ENCODE data around the gene LRRC59. TPM values are rescaled to one million over a fixed set of nuclear protein-coding genes. Genes with fewer than 3 reads are reported as not detected.

LRRC59 gene
- total RNA-seq, 1 donor from 2014 or later = 33.6 TPM

DNA sequence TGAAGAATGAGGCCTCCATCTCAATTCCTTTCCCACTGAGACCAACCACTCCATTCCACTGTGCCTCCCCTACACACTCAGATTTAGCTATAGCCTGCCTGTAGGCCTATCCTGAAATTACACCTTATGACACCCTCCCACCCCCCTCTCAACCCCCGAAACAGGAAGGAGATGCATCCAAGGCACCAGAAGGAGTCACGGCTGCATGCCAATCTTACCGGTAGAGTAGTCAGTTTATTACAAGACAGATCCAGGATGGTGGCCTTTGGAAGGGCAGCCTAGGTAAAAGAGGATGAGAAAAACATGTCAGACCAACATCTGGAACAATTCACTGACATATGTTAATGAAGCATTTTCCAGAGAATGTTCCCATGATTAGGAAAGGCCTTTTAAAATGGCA lies 2.6 kb downstream of the LRRC59 start:
- ATAC-seq (no peak), DNase-seq (ENCODE audit: low spot score) (no peak)
- intact Hi-C loops (cut with DNase I) = no loop called here

DNA sequence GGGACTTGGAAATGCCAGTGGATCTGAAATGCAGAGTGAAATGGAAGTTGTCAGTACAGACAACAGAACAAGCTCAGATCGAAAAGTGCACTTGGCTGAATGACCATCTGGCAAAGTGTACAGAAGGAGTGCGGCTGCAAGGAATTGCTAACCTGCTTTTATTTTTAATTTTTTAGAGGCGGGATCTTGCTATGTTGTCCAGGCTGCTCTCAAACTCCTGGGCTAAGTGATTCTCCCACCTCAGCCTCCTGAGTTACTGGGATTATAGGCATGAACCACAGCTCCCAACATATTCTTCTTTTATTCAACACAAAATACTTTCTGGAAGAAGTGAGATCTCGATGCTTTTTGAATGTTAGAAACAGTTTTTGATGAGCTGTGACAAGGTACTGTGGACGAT lies 3.6 kb downstream of the LRRC59 start:
- intact Hi-C loops (cut with DNase I) = no loop called here
- ATAC-seq (no peak), DNase-seq (ENCODE audit: low spot score) (no peak)

DNA sequence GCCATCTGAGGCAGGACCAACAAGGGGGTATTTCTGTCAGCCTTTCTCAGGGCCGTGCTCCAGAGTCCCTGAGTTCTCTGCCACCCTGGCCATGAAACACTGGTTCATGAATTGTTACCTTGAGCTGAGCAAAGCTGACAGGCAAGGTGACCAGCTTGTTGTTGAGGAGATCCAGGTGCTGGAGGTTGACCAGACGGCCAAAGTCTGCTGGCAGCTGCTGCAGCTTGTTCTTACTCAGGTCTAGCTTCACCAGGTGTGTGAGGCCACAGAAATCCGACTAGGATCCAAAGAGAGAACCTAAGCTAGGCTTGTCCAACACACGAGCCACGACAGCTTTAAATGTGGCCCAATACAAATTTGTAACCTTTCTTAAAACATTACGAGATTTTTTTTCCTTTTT lies 4.7 kb downstream of the LRRC59 start:
- ATAC-seq = no peak
- intact Hi-C loops (cut with DNase I) = no loop called here
- no peak for DNase-seq (ENCODE audit: low spot score)

DNA sequence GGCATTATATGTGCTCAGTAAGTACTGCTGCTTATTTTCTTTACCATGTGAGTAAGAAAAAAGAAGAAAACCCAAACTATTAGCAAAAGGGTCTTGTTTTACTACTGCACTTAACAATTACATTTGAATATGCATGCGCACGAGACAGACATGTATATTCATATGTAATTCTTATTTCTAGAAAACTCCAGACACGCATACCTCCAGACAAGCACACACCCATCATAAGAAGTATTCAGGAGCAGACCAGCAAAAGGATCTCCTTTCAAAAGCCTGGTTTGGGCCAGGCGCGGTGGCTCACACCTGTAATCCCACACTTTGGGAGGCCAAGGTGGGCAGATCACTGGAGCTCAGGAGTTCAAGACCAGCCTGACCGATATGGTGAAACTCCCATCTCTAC lies 7.8 kb downstream of the LRRC59 start:
- DNase-seq (ENCODE audit: low spot score) (no peak), ATAC-seq (no peak)
- intact Hi-C loops (cut with DNase I) = no loop called here

DNA sequence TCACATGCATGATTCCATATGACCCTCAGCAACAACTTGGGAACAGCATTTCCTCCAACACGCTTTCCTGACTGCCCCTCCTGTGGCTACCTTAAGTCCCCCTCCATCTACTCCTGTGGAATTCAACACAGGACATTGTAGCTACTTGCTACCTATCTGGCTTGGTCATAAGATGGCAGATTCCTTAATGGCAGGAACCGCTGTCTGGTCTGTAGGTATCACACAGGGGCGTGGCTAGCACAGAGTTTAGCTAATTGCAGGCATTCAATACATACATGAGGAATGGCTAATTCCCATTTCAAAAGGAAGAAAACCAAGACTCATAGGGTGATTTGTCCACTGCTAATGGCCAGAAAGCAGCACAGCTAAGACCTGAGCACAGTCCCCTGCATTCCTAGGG lies 8.6 kb downstream of the LRRC59 start:
- DNase-seq (ENCODE audit: low spot score) = no peak
- no peak for ATAC-seq
- intact Hi-C loops (cut with DNase I) = no loop called here

DNA sequence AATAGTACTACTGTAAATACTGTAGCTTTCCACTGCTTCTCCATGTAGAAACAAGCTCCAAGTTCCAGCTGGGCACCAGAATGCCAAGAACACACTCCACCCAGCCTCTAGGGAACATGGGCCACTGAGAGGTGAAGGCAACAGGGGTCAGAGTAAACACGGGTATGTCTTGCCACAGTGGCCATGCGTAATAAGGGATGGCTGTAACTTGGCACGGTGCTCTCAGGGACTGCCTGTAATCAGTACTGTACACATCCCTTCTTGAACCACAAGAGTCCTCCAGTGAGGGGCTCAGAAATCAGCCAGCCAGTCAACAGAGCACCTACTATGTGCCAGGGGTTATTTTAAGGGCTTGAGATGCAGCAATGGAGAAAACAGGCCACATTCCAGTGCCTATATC lies 10.8 kb downstream of the LRRC59 start:
- no peak for DNase-seq (ENCODE audit: low spot score)
- ATAC-seq = no peak
- intact Hi-C loops (cut with DNase I) = no loop called here

DNA sequence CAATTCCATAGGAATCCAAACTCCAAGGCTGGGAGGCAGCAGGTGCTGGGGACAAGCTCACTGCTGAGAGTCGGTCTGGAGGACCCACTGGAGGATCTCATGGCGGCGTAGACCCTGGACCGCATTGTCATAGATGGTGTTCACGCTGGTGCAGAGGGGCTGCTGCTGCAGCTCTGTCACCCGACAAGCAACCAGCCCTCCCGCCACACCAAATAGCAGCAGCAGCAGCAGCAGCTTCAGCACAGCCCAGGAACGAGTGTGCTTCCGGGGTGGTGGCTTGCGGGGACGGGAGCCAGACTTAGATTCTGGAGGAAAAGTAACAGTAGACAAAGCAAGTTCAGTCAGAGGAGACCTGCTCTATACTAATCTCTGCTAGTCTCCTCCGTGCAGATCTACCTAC lies 14.4 kb downstream of the LRRC59 start:
- intact Hi-C loops (cut with DNase I) = no loop called here
- DNase-seq (ENCODE audit: low spot score) (no peak), ATAC-seq (no peak)

DNA sequence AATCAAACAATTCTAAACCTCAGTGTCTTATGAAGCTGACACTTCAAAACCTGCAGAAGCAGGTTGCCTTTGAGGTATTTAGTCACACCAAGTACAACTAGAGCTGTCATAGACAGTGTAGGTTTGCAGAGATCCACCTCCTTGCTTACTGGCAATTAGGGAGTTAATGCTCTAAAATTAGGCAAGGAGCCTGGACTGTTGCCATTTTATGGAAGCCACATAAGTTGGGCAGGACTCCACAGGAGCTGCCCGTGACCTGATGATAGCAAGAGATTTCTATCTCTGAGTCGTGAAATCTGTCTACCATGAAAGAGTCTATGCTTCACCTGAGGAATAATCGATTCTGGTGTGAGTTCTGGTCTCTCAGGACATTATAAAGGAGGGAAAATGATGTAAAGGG lies 15.4 kb downstream of the LRRC59 start:
- DNase-seq (ENCODE audit: low spot score) = no peak
- ATAC-seq = no peak
- intact Hi-C loops (cut with DNase I) = no loop called here

DNA sequence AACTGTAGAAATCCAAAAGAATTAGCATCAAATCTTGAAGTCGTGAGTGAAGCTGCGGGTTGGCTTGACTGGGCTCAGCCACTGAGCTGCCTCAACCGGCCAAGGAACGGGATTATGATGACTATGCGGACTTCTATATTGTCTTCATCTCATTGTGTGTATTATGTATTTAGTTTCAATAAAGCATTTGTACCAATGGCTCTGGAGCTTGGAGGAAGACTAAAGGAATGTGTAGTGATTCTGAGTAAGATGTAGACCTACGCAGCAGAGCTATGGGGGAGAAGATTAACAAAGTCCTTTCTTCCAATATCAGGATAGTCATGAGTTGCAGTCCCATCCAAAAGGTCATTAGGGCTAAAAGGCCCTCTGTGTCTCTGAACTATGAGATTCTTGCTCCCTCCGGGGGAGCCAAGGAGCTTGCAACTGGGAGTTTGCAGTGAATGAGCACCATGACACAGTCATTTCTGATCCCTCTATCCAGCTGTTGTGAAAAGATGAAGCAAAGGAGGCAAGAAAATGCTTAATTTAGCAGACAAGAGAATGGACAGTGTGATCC lies 16.0 kb downstream of the LRRC59 start:
- DNase-seq (ENCODE audit: low spot score) = no peak

DNA sequence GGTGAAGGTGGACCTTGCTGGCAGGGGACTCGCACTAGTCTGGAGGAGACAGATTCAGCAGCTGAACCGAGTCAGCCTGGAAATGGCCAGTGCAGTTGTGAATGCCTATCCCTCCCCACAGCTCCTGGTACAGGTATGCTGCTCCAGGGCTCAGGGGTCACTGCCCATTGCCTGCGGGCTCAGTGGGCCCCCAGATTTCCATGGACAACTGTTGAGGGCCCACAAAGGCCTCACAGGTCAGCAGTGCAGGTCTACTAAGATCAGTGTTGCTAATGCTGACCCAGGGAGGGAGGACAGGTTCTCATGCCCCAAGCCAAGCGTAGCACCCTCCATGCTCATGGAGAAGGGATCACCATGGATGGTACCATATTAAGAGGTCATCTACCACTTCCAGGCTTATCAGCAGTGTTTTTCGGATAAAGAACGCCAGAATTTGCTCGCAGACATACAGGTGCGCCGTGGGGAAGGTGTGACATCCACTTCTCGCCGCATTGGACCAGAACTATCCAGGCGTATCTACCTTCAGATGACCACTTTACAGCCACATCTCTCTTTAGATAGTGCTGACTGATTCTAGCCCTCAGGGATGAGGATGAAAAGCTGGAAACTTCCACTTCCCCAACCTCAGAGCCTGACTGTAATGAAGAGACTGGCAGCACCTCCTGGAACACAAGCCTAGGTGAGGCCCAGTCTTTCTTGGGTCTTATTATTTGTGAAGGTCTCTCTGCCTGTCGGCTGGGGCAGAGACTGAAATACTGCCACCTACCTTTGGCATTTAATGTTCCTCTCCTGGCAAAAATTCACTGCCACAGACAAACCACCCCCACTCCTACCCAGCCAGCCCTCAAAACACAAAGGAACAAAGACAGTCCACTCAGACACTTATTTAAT lies 16.7 kb downstream of the LRRC59 start:
- ATAC-seq (no peak), DNase-seq (ENCODE audit: low spot score) (no peak)
- intact Hi-C loops (cut with DNase I) = no loop called here

More for the DNA sequence above, 16.0 kb downstream of the LRRC59 start:
- intact Hi-C loops (cut with DNase I) = no loop called here
- ATAC-seq = no peak

DNA sequence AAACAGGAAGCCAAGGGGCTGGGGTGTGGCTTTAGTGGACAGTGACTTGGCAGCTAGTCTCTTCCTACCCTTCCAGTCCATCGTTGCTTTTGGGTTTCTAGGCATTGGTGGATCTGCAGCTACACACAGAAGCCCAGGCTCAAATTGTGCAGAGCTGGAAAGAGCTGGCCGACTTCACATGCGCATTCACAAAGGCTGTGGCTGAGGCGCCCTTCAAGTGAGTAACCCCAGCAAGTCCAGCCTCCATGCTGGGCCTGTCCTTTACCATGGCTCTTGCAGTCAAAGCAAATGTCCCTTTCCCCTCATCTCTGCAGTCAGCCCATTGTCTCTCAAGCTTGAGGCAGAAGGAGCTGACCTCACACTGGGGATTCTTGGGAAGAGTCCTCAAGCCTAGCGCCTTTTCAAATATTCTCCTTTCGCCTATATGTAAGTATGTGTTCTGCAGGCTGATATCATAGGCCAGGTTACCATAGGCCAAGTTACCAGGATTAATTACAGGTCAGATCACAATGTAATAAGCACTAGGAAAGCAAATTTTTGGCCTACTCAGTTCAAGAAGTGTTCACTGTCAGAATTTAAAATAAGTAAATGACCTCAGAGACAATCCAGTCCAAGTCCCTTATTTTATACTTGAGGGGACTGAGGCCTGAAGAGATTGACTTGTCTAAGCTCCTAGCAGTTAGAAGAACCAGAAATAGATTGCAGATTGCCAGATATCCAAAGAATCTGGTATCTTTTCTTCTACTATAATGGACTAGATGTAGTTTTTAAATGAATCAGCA lies 17.8 kb downstream of the LRRC59 start:
- intact Hi-C loops (cut with DNase I) = no loop called here
- DNase-seq (ENCODE audit: low spot score) (no peak), ATAC-seq (no peak)

DNA sequence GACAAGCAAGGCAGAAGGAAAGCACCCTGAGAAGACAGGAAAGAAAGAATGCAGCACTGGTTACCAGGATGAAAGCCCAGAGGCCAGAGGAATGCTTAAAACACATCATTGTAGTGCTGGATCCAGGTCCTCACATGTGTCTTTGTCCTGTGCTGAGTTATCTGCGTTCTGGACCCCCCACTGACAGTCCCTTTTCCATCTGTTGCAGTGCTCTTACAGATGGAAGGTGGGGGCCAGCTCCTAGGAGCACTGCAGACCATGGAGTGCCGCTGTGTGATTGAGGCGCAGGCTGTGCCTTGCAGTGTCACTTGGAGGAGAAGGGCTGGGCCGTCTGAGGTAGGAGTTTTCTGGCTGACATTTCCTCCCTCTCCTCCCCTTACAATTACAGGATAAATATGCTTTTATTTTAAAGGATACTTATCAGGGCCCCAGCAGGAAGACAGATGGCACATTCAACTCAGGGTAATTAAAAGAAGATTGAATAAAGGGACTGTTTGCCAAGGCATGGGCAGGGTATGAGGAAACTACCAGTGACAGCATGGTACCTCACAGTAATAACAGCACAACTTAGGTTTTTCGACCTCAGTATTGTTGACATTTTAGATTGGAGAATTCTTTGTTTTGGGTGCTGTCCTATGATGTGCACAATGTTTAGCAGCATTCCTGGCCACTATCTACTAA lies 21.3 kb downstream of the LRRC59 start:
- DNase-seq (ENCODE audit: low spot score) = no peak
- ATAC-seq = no peak
- intact Hi-C loops (cut with DNase I) = no loop called here

DNA sequence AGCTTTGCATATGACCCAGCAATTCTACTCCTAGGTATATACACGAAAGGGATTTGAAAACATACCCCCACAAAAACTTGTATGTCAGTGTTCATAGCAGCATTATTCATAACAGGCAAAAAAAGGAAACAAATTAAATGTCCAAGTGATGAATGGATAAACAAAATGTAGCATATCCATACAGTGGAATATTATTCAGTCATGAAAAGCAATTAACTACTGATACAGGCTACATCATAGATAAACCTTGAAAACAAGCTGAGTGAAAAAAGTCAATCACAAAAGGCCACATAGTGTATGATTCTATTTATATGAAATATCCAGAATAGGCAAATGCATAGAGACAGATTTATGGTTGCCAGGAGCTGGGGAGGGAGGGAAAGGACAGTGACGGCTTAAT lies 23.6 kb downstream of the LRRC59 start:
- DNase-seq (ENCODE audit: low spot score) (no peak), ATAC-seq (no peak)
- intact Hi-C loops (cut with DNase I) = no loop called here

DNA sequence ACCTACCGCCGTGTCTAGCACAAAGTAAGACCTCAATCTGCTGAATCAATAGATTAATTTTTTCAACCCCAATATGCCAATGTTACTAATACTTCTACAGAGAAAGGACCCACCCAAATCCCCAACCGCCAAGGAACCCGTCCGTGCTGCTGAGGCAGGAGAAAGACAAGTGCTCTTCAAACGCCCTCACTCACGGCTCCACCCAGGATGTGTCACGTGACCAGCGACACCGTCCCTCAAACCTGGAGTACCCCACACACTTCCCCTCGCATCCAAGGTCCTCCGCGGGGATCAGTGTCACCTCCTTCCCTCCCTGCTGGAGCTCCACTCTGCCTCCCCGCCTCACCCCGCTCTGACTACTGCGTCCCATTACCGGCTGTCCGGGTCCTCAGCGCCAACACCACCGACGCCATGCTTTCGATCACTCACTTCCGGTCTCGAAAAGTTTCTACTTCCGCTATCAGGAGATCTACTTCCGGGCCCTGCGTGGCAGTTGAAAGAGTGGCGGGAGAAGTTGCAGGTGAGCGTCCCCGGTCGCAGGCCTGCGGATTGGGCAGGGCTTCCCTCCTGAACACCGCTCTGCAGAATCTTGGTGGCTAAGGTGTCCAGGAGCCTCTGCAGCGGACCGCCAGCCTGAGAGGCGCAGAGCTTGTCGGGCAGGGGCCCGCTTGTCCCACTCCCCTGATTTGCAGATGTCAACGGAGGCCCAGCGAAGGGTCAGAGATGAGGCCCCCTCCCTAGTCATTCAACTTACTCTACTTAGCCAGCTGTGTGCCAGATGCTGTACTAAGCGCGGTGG lies 24.4 kb downstream of the LRRC59 start, which contains the start of the genes EME1 and MRPL27:
Gene EME1 (plus strand): TSS at position 472 of the 799 bp plus-strand sequence. CDS start 1,980 bp downstream, outside the sequence.
Gene MRPL27 (minus strand): TSS at position 427 of the 799 bp plus-strand sequence. CDS start 14 bp downstream, at position 413.
- intact Hi-C loops (cut with DNase I) = no loop called here
- ATAC-seq (peak; percentile 98), DNase-seq (ENCODE audit: low spot score) (peak; percentile 89)

DNA sequence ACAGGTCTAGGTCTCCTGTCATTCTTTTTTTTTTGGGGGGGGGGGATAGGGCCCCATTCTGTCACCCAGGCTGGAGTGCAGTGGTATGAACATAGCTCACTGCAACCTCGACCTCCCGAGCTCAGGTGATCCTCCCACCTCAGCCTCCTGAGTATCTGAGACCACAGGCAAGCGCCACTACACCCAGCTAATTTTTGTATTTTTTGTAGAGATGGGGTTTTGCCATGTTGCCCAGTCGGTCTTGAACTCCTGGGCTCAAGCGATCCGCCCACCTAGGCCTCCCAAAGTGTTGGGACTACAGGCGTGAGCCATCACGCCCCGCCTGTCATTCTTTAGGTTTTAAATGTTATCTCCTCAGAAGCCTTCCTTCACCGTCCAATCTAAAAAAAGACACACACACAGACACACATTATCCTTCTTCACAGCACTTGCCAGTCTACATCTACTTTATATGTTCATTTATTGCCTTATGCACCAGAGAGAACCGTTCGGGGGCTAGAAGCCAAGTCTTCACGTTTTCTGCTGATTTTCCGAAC lies 25.0 kb downstream of the LRRC59 start:
- DNase-seq (ENCODE audit: low spot score) = no peak
- intact Hi-C loops (cut with DNase I) = no loop called here
- ATAC-seq = no peak

DNA sequence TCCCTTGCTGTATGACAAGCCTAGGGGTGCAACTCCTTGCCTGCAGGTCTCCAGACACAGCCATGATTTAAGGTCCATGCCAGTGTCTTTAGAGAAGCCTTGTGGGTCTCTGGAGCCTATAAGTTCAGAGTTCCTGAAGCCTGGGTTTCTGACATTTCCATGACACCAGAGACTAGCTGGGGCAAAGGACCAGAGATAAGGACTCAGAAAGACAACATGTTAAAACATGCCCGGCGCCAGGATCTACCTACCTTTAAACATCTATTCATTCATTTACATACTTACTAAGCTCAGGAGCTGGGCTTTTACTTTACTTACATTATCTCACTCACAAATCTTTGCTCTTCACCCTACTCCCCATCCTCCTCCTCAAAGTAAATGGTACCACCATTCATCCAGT lies 25.8 kb downstream of the LRRC59 start:
- DNase-seq (ENCODE audit: low spot score) (no peak), ATAC-seq (no peak)
- intact Hi-C loops (cut with DNase I) = no loop called here

DNA sequence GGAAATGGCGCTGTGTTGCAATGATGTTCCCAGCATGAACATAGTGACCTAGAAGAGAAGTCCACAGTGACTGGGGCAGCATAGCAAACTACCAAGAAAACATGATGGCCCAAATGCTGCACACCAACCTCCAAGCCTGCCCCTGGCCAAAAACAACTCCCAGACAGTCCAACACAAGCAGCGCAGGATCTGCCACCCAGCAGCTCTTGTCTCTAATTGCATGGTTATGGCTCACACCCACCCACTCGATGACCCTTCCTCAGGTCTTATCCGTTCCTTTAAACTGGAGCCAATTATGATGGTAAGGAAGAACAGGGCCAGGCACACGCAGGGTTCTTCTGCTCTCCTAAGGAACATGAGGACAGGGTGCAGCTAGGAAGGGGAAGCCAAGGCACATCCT lies 27.3 kb downstream of the LRRC59 start:
- intact Hi-C loops (cut with DNase I) = no loop called here

DNA sequence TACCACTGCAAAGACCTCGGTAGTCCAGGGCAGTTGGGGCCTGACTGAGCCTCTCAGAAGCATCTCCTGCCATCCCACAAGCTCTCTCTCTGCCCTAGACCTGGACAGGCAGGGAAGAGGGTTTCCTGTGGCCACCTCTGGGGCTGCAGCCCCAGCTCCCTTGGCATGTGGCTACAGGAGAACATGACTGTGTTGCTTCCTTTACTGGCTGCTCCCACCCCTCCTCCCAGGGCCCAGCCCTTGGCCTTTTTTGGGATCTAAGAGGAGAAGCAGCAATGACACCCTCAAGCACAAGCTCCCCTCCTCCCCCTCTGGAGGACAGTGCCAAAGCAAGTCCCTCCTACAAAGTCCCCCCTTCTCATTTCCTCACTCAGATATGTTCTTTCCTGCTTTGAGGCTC lies 29.9 kb downstream of the LRRC59 start:
- no peak for DNase-seq (ENCODE audit: low spot score)

More for the DNA sequence above, 27.3 kb downstream of the LRRC59 start:
- DNase-seq (ENCODE audit: low spot score) (no peak), ATAC-seq (no peak)

More for the DNA sequence above, 29.9 kb downstream of the LRRC59 start:
- no peak for ATAC-seq
- intact Hi-C loops (cut with DNase I) = no loop called here

Measured in sciatic nerve (tissue), 2 donors.